ENCODE results near the gene ABCD3. TPM values are rescaled to one million over a fixed set of nuclear protein-coding genes. Genes with fewer than 3 reads are reported as not detected.

The ABCD3 gene
- total RNA-seq, 4 donors from 2014 or later: 33.4 to 42.8 (median 36.6) TPM

DNA sequence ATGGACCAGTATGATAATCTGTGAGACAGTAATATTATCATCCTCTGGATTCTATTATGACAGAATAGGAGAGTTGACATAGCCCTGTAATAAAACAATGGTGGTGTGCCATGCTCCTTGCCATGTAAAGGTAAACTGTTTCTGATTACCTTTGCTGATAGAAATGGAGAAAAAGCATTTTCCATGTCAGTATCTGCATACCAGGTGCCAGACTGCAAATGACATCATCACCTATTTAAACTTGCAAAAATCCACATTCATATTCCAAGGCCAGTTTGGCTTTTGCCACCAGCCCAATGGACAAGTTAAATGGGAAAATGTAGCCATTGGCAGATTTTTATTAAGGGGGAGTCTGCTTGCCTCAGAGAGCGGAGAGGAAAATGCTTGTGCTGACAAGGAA is 23.9 kb upstream of the ABCD3 start:
- intact Hi-C loops (cut with DNase I; ENCODE audit: low total_unique reads): no loop called here
- in situ Hi-C loops (cut with MboI; ENCODE audit: low sequenced_read_pairs in 4 of 4): no loop called here
- no peak for DNase-seq
- no peaks in the 10 kb centered on the region for H3K4me1 ChIP-seq
- no peaks in the 10 kb centered on the region for H3K36me3 ChIP-seq
- H3K9me3 ChIP-seq: no peaks in the 10 kb centered on the region
- H3K27ac ChIP-seq: no peak overlapping the region
- TF ChIP-seq, protein P1, sequence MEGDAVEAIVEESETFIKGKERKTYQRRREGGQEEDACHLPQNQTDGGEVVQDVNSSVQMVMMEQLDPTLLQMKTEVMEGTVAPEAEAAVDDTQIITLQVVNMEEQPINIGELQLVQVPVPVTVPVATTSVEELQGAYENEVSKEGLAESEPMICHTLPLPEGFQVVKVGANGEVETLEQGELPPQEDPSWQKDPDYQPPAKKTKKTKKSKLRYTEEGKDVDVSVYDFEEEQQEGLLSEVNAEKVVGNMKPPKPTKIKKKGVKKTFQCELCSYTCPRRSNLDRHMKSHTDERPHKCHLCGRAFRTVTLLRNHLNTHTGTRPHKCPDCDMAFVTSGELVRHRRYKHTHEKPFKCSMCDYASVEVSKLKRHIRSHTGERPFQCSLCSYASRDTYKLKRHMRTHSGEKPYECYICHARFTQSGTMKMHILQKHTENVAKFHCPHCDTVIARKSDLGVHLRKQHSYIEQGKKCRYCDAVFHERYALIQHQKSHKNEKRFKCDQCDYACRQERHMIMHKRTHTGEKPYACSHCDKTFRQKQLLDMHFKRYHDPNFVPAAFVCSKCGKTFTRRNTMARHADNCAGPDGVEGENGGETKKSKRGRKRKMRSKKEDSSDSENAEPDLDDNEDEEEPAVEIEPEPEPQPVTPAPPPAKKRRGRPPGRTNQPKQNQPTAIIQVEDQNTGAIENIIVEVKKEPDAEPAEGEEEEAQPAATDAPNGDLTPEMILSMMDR (IDR thresholded peaks at IDR 0.05 in 4 of 5, conservative IDR thresholded peaks at IDR 0.05 in 1 of 5): no peak
- TF ChIP-seq POLR2A (IDR thresholded peaks at IDR 0.05): no peak
- H3K4me3 ChIP-seq: no peak overlapping the region
- H3K27me3 ChIP-seq: no peaks in the 10 kb centered on the region
- no peak for ATAC-seq

DNA sequence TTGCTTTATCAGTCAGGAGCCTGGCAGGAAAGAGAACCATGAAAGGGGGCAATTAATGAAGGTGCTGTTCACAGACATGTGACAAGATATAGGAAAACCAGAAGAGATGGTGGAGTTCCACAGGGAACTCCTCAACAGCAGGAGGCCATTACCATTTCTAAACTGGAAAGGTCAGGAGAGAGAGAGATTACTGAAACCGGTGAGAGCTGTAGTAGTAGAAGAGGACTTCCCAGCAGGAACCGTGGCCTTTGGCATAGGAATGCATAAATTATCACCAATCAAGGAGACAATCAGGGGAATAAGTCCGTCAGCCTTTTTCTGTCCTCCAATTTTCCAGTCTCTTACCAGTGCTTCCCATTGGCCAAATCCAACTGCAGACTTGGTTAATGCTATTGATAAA is 23.0 kb upstream of the ABCD3 start:
- ATAC-seq: no peak
- Histone ChIP-seq H3K36me3 (no peaks in the 10 kb centered on the region), H3K4me1 (no peaks in the 10 kb centered on the region), H3K27ac (no peak overlapping the region), H3K9me3 (no peaks in the 10 kb centered on the region), H3K4me3 (no peak overlapping the region), H3K27me3 (no peaks in the 10 kb centered on the region)
- DNase-seq: no peak
- TF ChIP-seq POLR2A (IDR thresholded peaks at IDR 0.05): no peak
- TF ChIP-seq, protein P1 (IDR thresholded peaks at IDR 0.05 in 4 of 5, conservative IDR thresholded peaks at IDR 0.05 in 1 of 5): no peak
- in situ Hi-C loops (cut with MboI; ENCODE audit: low sequenced_read_pairs in 4 of 4): no loop called here
- intact Hi-C loops (cut with DNase I; ENCODE audit: low total_unique reads): no loop called here

DNA sequence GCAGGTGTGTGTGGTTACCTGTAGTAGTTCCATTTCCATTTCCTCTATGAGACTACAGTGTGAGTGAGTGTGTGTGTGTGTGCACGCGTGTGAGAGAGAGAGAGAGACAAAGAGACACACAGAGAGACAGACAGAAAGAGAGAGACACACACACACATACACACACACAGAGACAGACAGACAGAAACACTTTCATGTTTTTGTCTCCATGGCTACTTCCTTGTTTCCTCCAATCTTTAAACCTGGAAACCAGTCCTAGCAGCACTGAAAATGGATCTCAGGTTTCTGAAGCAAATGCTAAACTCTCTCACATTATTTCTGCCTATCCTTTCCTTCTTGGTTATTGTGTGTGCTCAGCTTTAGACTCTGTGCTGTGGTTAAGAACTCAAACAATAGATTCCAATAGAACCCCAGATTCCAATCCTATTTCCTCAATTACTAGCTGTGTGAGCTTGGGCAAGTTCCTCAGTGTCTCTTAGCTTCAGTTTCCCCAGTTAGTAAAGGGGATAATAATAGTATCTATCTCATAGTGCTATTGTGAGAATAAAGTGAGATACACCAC is 22.4 kb upstream of the ABCD3 start:
- no peak for ATAC-seq
- Histone ChIP-seq H3K27me3 (no peaks in the 10 kb centered on the region), H3K4me3 (no peak overlapping the region), H3K27ac (no peak overlapping the region), H3K36me3 (no peaks in the 10 kb centered on the region), H3K4me1 (no peaks in the 10 kb centered on the region), H3K9me3 (no peaks in the 10 kb centered on the region)
- in situ Hi-C loops (cut with MboI; ENCODE audit: low sequenced_read_pairs in 4 of 4): no loop called here
- intact Hi-C loops (cut with DNase I; ENCODE audit: low total_unique reads): loop anchor here (2.0 kb wide), 1 partner anchor 67 kb away; no protein-coding TSS in a partner anchor
- no peak for TF ChIP-seq POLR2A (IDR thresholded peaks at IDR 0.05)
- TF ChIP-seq, protein P1 (IDR thresholded peaks at IDR 0.05 in 4 of 5, conservative IDR thresholded peaks at IDR 0.05 in 1 of 5): no peak
- DNase-seq: no peak

DNA sequence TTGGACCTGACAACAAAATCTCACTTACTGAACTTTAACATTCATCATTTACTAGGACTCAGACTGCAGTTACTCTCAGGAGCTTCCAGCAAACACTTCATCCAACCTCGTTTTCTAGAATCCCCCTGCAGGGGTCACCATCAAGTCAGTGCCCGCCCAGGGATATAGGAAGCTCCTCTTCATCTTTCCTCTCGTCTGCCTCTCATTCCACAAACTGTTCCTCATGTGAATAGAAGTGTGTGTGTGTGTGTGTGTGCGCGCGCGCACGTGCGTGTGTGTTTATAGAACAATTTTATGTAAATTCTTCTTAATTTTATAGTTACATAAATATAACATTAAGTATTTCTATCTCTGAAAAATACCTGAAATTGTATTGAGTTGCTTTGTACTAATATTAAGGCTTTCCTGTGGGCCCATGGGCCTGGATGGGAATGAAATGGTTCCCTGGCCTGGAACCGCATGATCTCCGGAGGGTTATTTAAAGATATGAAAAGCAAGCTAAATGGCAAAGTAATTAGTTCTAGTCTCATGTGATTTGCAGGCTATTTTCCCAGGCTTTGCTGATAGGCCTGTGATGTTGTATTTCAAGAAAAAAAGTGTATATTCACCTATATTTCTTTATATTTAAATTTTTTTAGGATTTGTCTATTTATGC is 21.7 kb upstream of the ABCD3 start:
- intact Hi-C loops (cut with DNase I; ENCODE audit: low total_unique reads) (loop anchor here (2.0 kb wide), 1 partner anchor 66 kb away; no protein-coding TSS in a partner anchor), in situ Hi-C loops (cut with MboI; ENCODE audit: low sequenced_read_pairs in 4 of 4) (no loop called here)
- no peak overlapping the region for H3K27ac ChIP-seq
- H3K27me3 ChIP-seq: no peaks in the 10 kb centered on the region
- TF ChIP-seq, protein P1 (IDR thresholded peaks at IDR 0.05 in 4 of 5, conservative IDR thresholded peaks at IDR 0.05 in 1 of 5): peak in 1 of 5 experiments; percentile 36
- TF ChIP-seq POLR2A (IDR thresholded peaks at IDR 0.05): no peak
- no peak overlapping the region for H3K4me3 ChIP-seq
- H3K36me3 ChIP-seq: no peaks in the 10 kb centered on the region
- DNase-seq (no peak), ATAC-seq (no peak)
- H3K4me1 ChIP-seq: no peaks in the 10 kb centered on the region
- H3K9me3 ChIP-seq: no peaks in the 10 kb centered on the region

All from gastrocnemius medialis (tissue), 4 donors.